NCI-H1105 (cell line): ENCODE measurements around the gene GBP2.
"Not testable (repeated sequence)": the region's sequence is repeated elsewhere in the genome, so short reads cannot be mapped to it uniquely, and the experiment has no call there.

Experiments
- DNase-seq: peaks from one replicate; lab custom pipeline; 2025; lab: John Stamatoyannopoulos, UW

The GBP2 gene

GRCh38 chr1:89126602-89127565, 970 bp upstream of the GBP2 start:
- not testable (repeated sequence) for DNase-seq

DNA sequence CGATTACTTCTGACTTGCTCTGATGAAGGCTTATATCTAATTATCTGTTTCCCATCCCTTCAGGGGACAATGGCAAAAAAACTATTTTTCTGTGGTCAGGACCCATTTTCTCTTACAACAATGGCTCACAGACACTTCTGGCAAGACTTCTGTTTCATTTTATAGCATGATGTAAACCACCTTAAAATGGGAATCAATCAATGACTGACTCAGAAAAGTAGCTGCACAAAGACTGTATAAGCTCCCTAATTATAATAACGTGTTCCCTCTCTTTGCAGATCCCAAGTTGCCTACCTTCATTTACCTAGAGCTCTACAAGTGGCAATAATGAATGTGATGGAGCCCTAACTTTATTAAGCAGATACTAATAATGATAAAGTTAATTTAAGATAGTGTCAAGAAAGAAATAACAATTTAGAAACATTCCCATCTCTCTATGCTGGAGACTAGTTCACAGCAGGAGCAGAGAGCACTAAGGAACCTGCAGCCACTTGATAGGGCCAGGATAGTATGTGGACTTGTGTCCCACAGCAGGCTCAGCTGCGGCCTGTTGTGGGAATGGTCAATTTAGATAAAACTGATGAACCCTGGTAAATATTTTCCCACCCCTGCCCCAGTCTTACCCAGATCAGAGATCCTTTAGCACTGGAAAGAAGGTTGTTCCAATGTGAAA, 538 bp downstream of the GBP2 start:
- no peak for DNase-seq

DNA sequence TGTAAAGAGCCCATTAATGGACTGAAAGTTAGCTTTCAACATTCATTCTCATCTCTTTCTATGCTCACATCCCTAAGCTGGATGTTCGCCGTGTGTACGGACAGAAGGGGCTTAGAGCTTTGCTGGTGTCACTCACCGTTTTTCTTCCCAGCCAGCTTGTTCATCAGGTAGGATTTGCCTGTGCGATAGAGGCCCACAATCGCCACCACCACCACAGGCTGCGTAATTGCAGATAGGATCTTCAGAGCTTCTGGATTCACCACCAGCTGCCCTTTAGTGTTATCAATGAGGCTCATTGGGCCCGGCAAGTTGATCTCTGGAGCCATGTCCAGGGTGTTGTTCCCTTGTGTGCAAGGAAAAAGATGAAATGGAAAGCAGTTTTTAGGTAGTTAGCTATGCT, 4.3 kb downstream of the GBP2 start:
- DNase-seq: no peak

DNA sequence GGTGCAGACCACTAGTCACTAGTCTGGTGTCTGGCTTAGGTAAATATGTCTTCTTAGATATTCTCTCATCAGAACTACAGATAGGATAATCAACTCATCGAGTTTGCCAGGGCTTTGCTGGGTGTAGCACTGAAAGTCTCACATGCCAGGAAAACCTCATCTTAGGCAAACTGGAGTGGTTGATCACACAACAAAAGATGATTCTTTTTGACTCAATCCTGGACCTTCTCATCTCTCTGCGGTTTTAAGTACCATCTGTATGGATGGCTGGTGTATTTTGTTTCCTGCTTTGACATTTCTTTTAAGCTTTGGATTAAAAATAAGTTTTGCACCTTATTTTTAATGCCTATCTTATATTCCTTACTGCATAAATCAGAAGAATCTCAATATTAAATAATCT, 11.3 kb downstream of the GBP2 start:
- no peak for DNase-seq

GRCh38 chr1:89112871-89113613, 12.9 kb downstream of the GBP2 start:
- DNase-seq: no peak

GRCh38 chr1:89104687-89105086, 21.2 kb downstream of the GBP2 start:
- DNase-seq: no peak

- DNase-seq: no peak
These were observed 21.8 kb downstream of the GBP2 start for GRCh38 chr1:89104147-89104546.

GRCh38 chr1:89102021-89102420, 23.9 kb downstream of the GBP2 start:
- DNase-seq: no peak

GRCh38 chr1:89100412-89100811, 25.5 kb downstream of the GBP2 start:
- no peak for DNase-seq

DNA sequence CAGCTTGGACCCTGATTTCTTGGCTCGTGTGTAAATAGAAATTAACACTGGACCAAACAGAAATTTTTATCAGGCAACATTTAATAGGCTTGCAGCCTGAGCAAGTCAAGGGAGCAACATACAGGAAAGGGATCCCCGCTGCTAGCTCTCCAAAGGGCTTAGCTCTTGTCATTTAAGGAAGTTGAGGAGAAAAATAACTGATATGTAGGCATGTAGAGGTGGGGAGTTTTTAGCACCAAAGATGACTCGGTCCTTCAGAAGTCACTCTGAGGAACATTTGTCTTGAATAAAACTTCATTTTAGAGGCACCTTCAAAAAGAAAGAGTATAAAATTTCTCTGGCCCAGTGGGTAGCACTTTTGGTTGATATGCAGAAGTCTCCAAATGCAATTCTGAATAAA, 27.1 kb downstream of the GBP2 start:
- DNase-seq: no peak

DNA sequence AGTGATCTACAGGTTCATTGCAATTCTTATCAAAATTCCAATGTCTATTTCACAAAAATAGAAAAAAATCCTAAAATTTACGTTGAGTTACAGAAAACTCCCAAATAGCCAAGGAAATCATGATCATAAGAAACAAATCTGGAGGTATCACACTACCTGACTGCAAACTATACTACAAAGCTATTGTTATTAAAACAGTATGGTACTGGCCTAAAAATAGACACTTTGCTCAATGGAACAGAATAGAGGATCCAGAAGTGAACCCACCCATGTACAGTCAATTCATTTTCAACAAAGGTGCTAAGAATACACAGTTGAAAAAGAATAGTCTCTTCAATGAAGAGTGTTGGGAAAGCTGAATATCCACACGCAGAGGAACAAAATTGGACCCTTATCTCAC, 30.2 kb downstream of the GBP2 start:
- DNase-seq: no peak

- DNase-seq: no peak
These were observed 36.0 kb downstream of the GBP2 start for GRCh38 chr1:89089962-89090361.

DNA sequence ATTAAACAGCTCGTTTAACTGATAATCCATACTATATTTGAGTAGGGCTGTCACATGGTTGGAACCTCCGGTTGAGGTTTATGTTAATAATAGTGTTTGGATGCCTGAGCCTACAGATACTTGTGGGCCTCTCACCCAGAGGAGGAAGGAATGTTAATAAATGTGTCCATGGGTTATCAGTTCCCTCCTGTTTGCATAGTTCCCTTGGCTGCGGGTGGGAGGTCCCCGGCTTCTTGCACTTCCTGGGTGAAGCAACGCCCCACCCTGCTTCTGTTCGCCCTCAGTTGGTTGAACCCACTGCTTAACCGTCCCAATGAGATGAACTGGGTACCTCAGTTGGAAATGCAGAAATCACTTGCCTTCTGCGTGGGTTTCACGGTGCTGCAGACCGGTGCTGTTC, 37.3 kb downstream of the GBP2 start:
- no peak for DNase-seq

GRCh38 chr1:89087241-89087640, 38.7 kb downstream of the GBP2 start:
- no peak for DNase-seq

DNA sequence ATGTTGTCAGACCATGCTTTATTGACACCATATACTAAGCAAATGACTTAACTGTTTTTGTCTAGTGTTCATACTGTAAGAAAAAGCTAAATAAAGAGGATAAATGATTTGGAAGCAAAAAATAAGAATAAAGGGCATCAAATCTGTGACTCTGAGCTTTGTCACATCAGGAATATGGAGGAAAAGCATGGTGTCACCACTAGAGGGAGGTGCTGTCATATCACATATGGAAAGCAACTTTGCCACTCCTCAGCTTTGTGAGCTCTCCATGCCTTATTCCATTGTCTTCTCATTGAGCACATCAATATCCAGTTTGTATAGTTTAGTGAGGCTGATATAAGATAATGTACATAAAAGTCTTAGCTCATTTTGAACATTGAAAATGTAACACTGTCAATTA, 40.1 kb downstream of the GBP2 start:
- DNase-seq: no peak

DNA sequence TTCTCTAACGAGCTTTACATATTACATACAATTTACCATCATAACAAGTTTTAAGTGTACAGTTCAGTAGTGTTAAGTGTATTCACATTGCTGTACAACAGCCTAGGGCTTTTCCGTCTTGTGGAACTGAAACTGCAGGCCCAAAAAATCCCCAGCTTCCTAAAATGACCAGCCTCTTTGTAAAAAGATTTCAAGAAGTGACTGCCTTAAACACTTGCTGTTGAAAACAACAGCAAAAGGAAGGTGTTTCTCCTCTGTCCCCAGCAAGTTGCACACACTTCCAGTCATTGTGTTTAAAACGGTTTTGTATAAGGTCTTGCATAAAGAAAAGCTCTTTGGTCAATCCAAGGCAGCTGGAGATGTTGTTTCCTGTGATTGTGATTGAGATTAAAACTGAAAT, 44.9 kb downstream of the GBP2 start:
- no peak for DNase-seq

DNA sequence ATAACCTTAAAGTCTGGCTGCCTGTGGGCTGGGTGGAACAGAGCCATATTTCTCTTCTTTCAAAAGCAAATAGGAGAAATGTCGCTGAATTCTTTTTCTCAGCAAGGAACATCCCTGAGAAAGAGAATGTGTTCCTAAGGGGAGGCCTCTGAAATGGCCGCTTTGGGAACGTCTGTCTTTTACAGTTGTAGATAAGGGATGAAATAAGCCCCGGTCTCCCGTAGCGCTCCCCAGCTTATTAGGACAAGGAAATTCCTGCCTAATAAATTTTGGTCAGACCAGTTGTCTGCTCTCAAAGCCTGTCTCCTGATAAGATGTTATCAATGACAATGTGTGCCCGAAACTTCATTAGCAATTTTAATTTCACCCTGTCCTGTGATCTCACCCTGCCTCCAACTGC, 45.8 kb downstream of the GBP2 start:
- not testable (repeated sequence) for DNase-seq

DNA sequence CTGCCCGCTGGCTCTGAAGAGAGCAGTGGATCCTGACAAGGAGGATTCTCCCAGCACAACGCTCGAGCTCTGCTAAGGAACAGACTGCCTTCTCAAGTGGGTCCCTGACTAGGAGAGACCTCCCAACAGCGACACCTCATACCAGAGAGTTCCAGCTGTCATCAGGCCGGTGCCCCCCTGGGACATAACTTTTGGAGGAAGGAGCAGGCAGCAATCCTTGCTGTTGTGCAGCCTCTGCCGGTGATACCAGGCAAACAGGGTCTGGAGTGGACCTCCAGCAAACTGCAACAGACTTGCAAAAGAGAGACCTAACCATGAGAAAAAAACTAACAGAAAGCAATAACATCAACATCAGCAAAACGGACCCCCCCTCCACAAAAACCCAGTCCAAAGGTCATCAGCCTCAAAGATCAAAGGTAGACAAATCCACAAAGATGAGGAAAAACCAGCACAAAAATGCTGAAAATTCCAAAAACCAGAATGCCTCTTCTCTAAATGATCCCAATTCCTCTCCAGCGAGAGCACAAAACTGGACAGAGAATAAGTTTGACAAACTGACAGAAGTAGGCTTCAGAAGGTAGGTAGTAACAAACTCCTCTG, 53.3 kb downstream of the GBP2 start:
- not testable (repeated sequence) for DNase-seq

GRCh38 chr1:89070509-89070908, 55.4 kb downstream of the GBP2 start:
- DNase-seq: no peak

- no peak for DNase-seq
These were observed 56.0 kb downstream of the GBP2 start for GRCh38 chr1:89069951-89070350.

- DNase-seq: no peak
These were observed 57.6 kb downstream of the GBP2 start for GRCh38 chr1:89068291-89068690.
